HG02885 (cell line): ENCODE results near the gene SPZ1.
"Not testable (repeated sequence)": the region's sequence is repeated elsewhere in the genome, so short reads cannot be mapped to it uniquely, and the experiment has no call there.

ENCODE experiments used
- ATAC-seq: cut with Tn5 transposase; IDR thresholded peaks from one replicate; pipeline ENCODE4 v1.9.1; 2021; ENCODE audit warnings: mild to moderate bottlenecking; ENCODE audit not compliant: unreplicated experiment, poor library complexity

Gene SPZ1

GRCh38 chr5:80326468-80326867 is 6.7 kb downstream of the SPZ1 start:
- no peak for ATAC-seq

- no peak for ATAC-seq
Observed at GRCh38 chr5:80337379-80337778, 17.6 kb downstream of the SPZ1 start.

GRCh38 chr5:80339116-80339515 is 19.3 kb downstream of the SPZ1 start:
- no peak for ATAC-seq

GRCh38 chr5:80341016-80341775 is 21.4 kb downstream of the SPZ1 start:
- no peak for ATAC-seq

- ATAC-seq = no peak
Observed at GRCh38 chr5:80343067-80343466, 23.3 kb downstream of the SPZ1 start.

- no peak for ATAC-seq
Observed at GRCh38 chr5:80346055-80346454, 26.3 kb downstream of the SPZ1 start.

- ATAC-seq = no peak
Observed at GRCh38 chr5:80348171-80348570, 28.4 kb downstream of the SPZ1 start.

- not testable (repeated sequence) for ATAC-seq
Observed at GRCh38 chr5:80351019-80351418, 31.2 kb downstream of the SPZ1 start.

GRCh38 chr5:80355686-80356085 is 35.9 kb downstream of the SPZ1 start:
- no peak for ATAC-seq

GRCh38 chr5:80357671-80358070 is 37.9 kb downstream of the SPZ1 start:
- ATAC-seq = no peak

GRCh38 chr5:80360914-80361444 is 41.2 kb downstream of the SPZ1 start:
- ATAC-seq = no peak

- ATAC-seq = no peak
Observed at GRCh38 chr5:80364892-80365291, 45.1 kb downstream of the SPZ1 start.

GRCh38 chr5:80368661-80369480 is 49.1 kb downstream of the SPZ1 start:
- no peak for ATAC-seq

GRCh38 chr5:80369521-80369920 is 49.7 kb downstream of the SPZ1 start:
- no peak for ATAC-seq

GRCh38 chr5:80370390-80370789 is 50.6 kb downstream of the SPZ1 start:
- ATAC-seq = no peak
